NCI-H2196 treated with DMSO at 0.1 percent for 48 hours (cell line): ENCODE measurements around the gene CORO1A.
"Not testable (repeated sequence)": the region's sequence is repeated elsewhere in the genome, so short reads cannot be mapped to it uniquely, and the experiment has no call there.

ENCODE experiments used
- DNase-seq: peaks from one replicate; lab custom pipeline; 2025; ENCODE audit not compliant: unreplicated experiment; lab: John Stamatoyannopoulos, UW

CORO1A gene

GRCh38 chr16:30169416-30169815 lies 14.0 kb upstream of the CORO1A start:
- DNase-seq, result not testable (repeated sequence)

GRCh38 chr16:30170145-30170544 lies 13.3 kb upstream of the CORO1A start:
- DNase-seq, result not testable (repeated sequence)

- DNase-seq, result no peak
These were observed 10.3 kb upstream of the CORO1A start for GRCh38 chr16:30173054-30173453.

- not testable (repeated sequence) for DNase-seq
These were observed 6.5 kb upstream of the CORO1A start for GRCh38 chr16:30176876-30177275.

GRCh38 chr16:30179195-30179594 lies 4.2 kb upstream of the CORO1A start:
- no peak for DNase-seq

- DNase-seq, result no peak
These were observed 3.5 kb upstream of the CORO1A start for GRCh38 chr16:30179931-30180330.

GRCh38 chr16:30180741-30181140 lies 2.7 kb upstream of the CORO1A start:
- no peak for DNase-seq

- DNase-seq, result peak; percentile 46
These were observed 891 bp downstream of the CORO1A start for GRCh38 chr16:30184096-30184890.

- no peak for DNase-seq
These were observed 1.7 kb downstream of the CORO1A start for GRCh38 chr16:30184891-30185682.

- no peak for DNase-seq
These were observed 2.5 kb downstream of the CORO1A start for GRCh38 chr16:30185683-30186421.

GRCh38 chr16:30186444-30186781 lies 3.0 kb downstream of the CORO1A start:
- DNase-seq, result no peak

GRCh38 chr16:30186782-30187555 lies 3.6 kb downstream of the CORO1A start:
- DNase-seq, result no peak

- no peak for DNase-seq
These were observed 4.1 kb downstream of the CORO1A start for GRCh38 chr16:30187556-30187865.

- DNase-seq, result no peak
These were observed 4.7 kb downstream of the CORO1A start for GRCh38 chr16:30187971-30188561.

- DNase-seq, result not testable (repeated sequence)
These were observed 7.8 kb downstream of the CORO1A start for GRCh38 chr16:30191158-30191557.

GRCh38 chr16:30193098-30193497 lies 9.7 kb downstream of the CORO1A start:
- DNase-seq, result not testable (repeated sequence)

- DNase-seq, result not testable (repeated sequence)
These were observed 10.2 kb downstream of the CORO1A start, which contains the start of the genes BOLA2B and SLX1A for GRCh38 chr16:30193615-30194014. Gene BOLA2B, minus strand, starts transcription at chr16:30193666. Its CDS starts 71 bp downstream, at chr16:30193595. Gene SLX1A, plus strand, starts transcription at chr16:30193875. Its CDS starts 210 bp downstream, at chr16:30194085.

GRCh38 chr16:30194172-30194925 lies 10.9 kb downstream of the CORO1A start:
- DNase-seq, result not testable (repeated sequence)

GRCh38 chr16:30197001-30197400 lies 13.6 kb downstream of the CORO1A start:
- DNase-seq, result not testable (repeated sequence)

- not testable (repeated sequence) for DNase-seq
These were observed 15.6 kb downstream of the CORO1A start, which contains the start of gene SULT1A3 for GRCh38 chr16:30199049-30199448. Gene SULT1A3, plus strand, starts transcription at chr16:30199255. Its CDS starts 1,474 bp downstream, at chr16:30200729.
